HG03159 (cell line): ENCODE measurements around the gene SEPTIN11.

ENCODE experiments used
- ATAC-seq: cut with Tn5 transposase; IDR thresholded peaks from one replicate; pipeline ENCODE4 v1.9.1; 2021; ENCODE audit warnings: mild to moderate bottlenecking, moderate library complexity; ENCODE audit not compliant: unreplicated experiment

The SEPTIN11 gene

GRCh38 chr4:76977736-76978350 lies 28.3 kb downstream of the SEPTIN11 start:
- ATAC-seq = no peak

GRCh38 chr4:76979236-76979635 lies 29.7 kb downstream of the SEPTIN11 start:
- no peak for ATAC-seq

GRCh38 chr4:76980261-76980660 lies 30.7 kb downstream of the SEPTIN11 start:
- no peak for ATAC-seq

DNA sequence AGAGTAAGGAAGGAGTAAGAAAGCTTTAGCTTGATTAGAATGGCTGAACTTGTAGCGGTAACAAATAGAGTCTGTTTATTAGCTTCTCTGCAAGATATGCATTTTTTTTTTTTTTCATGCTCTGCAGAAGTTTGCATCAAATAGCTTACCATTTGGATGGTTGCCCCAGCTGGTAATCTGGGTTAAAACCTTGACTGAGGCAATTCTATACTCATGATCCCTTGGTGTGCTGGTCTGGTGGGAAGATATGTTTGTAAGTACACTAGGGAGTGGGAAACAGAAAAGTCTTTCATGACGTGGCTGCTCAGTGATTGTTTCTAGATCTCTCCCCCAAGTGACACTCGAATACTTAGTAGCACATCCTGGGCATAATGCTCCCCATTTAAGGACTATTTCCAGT lies 32.1 kb downstream of the SEPTIN11 start:
- no peak for ATAC-seq

GRCh38 chr4:76982638-76983584 lies 33.4 kb downstream of the SEPTIN11 start:
- no peak for ATAC-seq

- no peak for ATAC-seq
Observed at GRCh38 chr4:76984127-76984526, 34.6 kb downstream of the SEPTIN11 start.

GRCh38 chr4:76984788-76985211 lies 35.2 kb downstream of the SEPTIN11 start:
- no peak for ATAC-seq

- ATAC-seq = no peak
Observed at GRCh38 chr4:76987153-76987591, 37.6 kb downstream of the SEPTIN11 start.

- ATAC-seq = no peak
Observed at GRCh38 chr4:76987685-76988084, 38.1 kb downstream of the SEPTIN11 start.

DNA sequence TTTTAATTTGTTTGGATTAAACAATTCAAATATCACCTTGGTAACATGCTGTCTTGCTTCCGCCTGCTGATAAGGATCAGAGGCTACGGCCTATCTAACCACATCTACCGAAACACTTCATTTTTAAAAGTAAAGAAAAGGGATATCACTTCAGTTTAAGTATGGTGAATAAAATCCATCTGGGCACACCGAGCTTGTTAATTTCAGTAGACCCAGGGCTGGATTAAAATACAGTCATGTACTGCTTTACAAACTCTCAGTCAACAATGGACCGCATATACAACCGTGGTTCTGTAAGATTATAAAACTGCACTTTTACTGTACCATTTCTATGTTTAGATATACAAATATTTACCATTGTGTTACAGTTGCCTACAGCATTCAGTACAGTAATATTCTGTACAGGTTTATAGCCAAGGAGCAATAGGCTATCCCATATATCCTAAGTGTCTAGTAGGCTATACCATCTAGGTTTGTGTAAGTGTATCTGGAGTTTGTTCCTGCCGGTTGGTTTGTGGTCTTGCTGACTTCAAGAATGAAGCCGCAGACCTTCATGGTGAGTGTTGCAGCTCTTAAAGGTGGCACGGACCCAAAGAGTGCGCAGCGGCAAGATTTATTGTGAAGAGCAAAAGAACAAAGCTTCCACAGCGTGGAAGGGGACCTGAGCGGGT lies 40.0 kb downstream of the SEPTIN11 start:
- ATAC-seq = no peak

GRCh38 chr4:76990288-76991080 lies 40.9 kb downstream of the SEPTIN11 start:
- no peak for ATAC-seq

- no peak for ATAC-seq
Observed at GRCh38 chr4:76991161-76991660, 41.7 kb downstream of the SEPTIN11 start.

GRCh38 chr4:76993787-76994641 lies 44.5 kb downstream of the SEPTIN11 start:
- ATAC-seq = peak; percentile 87

- ATAC-seq = no peak
Observed at GRCh38 chr4:76995776-76996175, 46.2 kb downstream of the SEPTIN11 start.

DNA sequence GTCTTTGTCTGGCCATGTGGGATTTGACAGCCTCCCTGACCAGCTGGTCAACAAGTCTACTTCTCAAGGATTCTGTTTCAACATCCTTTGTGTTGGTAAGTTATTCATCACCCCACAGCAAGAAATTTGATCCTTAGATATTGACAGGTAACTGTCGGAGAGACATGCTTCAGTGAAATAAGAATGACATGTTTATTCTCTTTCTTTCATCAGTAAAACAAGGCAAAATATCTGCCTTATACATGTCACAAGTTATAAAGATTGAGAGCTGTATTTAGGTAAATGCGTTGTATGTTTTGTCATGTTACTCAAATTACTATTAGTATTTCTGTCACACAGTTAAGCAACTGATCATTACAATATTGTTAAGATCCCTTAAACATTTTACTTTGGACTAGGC lies 46.9 kb downstream of the SEPTIN11 start:
- ATAC-seq = no peak

GRCh38 chr4:76997077-76997476 lies 47.5 kb downstream of the SEPTIN11 start:
- ATAC-seq = no peak

DNA sequence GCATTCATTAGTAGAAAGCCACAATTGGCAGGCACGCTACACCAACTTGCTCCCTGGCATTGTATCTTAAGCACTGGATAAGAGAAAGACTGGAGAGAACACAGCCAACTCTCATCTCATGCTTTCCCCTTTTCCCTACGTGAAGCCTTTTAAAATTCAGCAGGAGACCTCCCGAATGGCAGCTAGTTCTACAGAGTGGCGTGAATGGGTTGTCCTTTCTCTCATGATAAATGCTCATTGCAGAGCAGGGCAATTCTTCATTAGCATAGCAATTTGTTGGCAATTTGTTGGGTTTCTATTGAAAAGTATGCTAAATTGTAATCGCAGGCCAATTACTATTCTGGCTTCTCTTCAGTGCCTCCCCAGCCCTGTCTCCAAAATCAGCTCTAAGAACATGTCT lies 48.0 kb downstream of the SEPTIN11 start:
- no peak for ATAC-seq

DNA sequence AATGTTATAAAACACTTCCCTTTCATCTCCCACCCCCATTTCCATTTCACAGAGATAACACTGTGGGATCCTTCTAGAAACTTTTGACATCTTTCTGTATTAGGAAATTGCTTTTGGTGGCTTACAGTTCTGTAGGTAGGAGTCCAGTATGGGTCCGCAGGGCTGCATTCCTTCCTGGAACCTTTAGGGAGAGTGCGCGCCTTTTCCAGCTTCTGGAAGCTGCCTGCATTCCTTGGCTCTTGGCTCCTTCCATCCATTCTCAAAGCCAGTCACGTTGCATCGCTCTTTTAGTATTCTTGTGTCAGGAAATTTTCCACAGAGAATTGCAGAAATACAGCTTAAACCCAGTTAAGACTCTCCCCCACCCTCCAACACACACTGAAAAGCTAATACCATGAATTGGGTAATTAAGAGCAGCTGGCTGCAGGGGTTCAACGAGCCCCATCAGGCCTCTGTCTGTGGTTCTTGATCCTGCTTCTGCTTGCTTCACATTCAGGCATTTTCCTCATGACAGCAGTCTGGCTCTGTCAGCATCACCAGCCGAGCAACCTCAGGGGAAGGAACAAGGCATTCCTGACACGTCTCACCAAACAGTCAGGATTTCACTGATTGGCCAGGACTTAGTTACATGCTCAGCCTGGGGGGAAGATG lies 48.8 kb downstream of the SEPTIN11 start:
- no peak for ATAC-seq
